SH-SY5Y (cell line): Measurements from ENCODE around the gene TRABD2A.

Experiments
- GATA2 ChIP-seq: IDR thresholded peaks from 2 replicates; pipeline ENCODE4 v1.6.1; 2011; ENCODE audit warnings: mild to moderate bottlenecking, low read depth, low read length
- GATA3 ChIP-seq: IDR thresholded peaks from 2 replicates; pipeline ENCODE4 v1.6.1; 2011; ENCODE audit warnings: low read depth, mild to moderate bottlenecking, low read length, moderate library complexity

GRCh38 chr2:84906900-84907714 lies 26.2 kb upstream of the TRABD2A start:
- no peak for TF ChIP-seq GATA2
- no peak for TF ChIP-seq GATA3
